A204.1 (cell line): Measurements from ENCODE around the gene OR51V1.
"Not testable (repeated sequence)": the region's sequence is repeated elsewhere in the genome, so short reads cannot be mapped to it uniquely, and the experiment has no call there.

Source experiments
- FAIRE-seq: peaks from 2 replicates; lab custom pipeline; 2012; peaks lifted over from hg19 to GRCh38; lab: Jason Lieb, UNC

OR51V1 gene

DNA sequence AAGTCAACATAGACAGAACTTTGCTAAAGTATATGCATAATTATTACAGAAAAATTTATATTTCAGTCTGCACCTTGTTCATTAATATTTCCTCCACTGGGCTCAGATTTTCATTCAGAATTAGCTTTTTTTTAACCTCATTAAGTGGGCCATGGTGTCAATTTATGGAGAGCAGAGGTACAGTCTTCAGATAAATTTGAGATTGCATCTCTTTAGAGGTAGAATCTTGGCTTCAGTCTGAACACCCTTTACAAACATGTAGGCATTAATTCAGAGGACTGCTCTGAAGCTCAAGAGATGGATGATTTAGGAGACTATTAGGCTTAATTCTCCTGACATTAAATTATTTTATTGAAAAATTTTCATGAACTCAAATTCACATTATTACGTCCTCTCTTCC, 29.8 kb upstream of the OR51V1 start:
- no peak for FAIRE-seq

DNA sequence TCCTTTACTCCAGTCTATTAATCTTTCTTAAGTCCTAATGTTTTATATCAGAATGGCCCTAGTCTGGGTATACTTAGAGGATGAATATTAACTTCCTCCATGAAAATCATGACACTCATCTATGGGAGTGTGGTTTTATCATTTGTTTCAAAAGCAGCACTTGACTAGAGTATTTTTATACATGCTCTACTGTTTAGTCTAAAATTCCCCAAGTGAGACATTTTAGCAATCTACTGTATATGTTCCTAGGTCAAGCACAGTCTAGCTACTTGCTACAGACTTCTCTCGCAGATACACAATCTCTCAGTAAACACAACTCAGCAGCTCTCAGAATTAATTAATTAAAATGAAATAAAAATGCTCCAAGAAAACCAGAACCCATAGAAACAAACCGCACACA, 29.3 kb upstream of the OR51V1 start:
- FAIRE-seq = no peak

DNA sequence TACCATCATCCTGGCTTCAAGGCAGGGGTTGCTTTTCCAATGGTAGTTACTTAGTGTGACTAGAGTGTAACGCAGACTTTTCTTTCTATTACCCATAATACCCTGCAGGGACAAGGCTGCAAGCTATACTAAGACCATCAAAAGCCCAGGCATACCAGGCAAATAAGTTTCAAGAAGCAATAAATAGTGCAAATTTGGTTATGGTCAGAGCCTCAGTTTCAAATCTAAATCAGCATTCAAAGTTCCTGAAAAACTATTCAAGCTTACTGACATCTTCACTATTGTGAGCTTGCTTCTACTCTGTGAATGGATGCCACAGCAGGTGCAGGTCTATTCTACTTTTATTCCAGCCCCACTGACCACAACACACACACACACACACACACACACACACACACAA, 28.9 kb upstream of the OR51V1 start:
- FAIRE-seq = no peak

DNA sequence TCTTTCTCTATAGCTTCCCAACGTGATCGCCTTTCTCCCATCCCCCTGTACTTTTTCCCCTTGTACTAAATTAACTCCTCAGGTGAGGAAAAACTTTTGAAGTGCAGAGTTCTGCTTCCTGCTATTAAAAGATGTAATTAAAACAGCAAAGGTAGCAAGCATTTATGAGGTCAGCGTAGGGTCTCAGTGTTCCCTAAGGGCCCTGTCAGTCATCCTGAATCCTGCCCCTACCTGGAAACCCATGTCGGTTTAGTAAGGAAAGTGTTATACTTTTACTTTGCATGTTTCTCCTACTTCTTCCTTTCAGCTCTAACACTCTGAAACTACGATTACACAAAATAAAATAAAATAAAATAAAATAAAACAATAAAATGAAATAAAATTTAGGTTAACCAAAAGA, 27.6 kb upstream of the OR51V1 start:
- FAIRE-seq = no peak

DNA sequence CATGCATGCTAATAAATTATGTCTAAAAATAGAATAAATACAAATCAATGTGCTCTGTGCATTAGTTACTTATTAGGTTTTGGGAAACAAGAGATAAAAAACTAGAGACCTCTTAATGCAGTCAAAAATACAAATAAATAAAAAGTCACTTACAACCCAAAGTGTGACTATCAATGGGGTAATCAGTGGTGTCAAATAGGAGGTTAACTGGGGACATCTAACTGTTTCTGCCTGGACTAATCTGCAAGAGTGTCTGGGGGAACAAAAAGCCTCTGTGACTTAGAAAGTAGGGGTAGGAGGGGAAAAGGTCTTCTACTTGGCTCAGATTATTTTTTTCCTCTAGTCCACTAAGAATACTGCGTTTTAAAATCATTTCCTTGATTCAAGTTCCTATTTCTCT, 27.2 kb upstream of the OR51V1 start:
- no peak for FAIRE-seq

DNA sequence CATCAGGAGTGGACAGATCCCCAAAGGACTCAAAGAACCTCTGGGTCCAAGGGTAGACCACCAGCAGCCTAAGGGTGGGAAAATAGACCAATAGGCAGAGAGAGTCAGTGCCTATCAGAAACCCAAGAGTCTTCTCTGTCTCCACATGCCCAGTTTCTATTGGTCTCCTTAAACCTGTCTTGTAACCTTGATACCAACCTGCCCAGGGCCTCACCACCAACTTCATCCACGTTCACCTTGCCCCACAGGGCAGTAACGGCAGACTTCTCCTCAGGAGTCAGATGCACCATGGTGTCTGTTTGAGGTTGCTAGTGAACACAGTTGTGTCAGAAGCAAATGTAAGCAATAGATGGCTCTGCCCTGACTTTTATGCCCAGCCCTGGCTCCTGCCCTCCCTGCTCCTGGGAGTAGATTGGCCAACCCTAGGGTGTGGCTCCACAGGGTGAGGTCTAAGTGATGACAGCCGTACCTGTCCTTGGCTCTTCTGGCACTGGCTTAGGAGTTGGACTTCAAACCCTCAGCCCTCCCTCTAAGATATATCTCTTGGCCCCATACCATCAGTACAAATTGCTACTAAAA, 26.3 kb upstream of the OR51V1 start, which contains the start of gene HBB:
HBB (minus strand) TSS at position 340 of the 579 bp plus-strand sequence; CDS start at position 290, 50 bp downstream.
- FAIRE-seq = no peak

DNA sequence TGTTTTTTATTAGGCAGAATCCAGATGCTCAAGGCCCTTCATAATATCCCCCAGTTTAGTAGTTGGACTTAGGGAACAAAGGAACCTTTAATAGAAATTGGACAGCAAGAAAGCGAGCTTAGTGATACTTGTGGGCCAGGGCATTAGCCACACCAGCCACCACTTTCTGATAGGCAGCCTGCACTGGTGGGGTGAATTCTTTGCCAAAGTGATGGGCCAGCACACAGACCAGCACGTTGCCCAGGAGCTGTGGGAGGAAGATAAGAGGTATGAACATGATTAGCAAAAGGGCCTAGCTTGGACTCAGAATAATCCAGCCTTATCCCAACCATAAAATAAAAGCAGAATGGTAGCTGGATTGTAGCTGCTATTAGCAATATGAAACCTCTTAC, 25.0 kb upstream of the OR51V1 start:
- FAIRE-seq = no peak

DNA sequence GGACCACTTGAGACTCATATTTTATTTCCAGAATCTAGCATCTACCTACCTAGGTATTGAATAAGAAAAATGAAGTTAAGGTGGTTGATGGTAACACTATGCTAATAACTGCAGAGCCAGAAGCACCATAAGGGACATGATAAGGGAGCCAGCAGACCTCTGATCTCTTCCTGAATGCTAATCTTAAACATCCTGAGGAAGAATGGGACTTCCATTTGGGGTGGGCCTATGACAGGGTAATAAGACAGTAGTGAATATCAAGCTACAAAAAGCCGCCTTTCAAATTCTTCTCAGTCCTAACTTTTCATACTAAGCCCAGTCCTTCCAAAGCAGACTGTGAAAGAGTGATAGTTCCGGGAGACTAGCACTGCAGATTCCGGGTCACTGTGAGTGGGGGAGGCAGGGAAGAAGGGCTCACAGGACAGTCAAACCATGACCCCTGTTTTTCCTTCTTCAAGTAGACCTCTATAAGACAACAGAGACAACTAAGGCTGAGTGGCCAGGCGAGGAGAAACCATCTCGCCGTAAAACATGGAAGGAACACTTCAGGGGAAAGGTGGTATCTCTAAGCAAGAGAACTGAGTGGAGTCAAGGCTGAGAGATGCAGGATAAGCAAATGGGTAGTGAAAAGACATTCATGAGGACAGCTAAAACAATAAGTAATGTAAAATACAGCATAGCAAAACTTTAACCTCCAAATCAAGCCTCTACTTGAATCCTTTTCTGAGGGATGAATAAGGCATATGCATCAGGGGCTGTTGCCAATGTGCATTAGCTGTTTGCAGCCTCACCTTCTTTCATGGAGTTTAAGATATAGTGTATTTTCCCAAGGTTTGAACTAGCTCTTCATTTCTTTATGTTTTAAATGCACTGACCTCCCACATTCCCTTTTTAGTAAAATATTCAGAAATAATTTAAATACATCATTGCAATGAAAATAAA, 24.3 kb upstream of the OR51V1 start:
- FAIRE-seq = no peak

DNA sequence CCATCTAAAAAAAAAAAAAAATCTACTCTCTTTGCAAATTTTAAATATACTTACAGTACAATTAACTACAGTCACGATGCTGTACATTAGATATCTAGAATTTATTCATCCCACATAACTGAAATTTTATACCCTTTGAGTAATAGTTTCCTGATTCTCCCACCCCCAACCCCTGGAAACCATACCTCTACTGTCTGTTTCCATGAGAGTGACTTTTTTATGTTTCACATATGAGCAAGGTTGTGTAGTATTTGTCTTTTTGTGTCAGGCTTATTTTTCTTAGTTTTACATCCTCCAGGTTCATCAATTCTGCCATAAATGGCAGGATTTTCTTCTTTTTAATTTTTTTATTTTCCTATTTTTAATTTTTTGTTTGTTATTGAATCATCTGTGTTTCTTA, 23.2 kb upstream of the OR51V1 start:
- no peak for FAIRE-seq

DNA sequence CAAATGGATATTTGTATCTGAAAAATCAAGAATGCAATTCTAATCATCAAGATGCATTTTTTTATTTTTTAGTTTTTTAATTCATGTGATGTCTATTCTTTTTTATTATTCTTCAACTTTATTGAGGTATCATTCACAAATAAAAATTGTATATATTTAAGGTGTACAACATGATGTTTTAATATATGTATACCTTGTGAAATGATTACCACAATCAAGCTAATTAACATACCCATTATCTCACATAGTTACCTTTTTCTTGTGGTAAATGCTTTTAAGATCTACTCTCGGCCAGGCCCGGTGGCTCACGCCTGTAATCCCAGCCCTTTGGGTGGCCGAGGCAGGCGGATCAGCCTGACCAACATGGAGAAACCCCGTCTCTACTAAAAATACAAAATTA, 22.7 kb upstream of the OR51V1 start:
- FAIRE-seq = no peak

GRCh38 chr11:5210376-5210885, 9.9 kb upstream of the OR51V1 start:
- FAIRE-seq = no peak

DNA sequence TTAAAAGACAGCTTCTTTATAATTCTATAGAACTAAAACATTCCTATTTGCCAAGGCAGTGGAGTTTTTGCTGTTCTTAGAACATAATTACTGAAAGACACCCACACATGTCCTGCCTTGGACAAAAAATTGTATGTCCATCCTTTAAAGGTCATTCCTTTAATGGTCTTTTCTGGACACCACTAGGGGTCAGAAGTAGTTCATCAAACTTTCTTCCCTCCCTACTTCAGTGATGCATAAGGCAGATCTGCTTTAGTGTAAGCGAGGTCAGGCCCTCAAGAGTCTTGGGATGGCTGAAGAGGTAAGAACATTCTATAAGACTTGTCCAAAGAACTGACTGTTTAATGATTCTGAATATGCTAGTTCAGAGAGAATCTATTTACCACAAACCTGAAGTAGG, 4.3 kb upstream of the OR51V1 start:
- FAIRE-seq = peak; percentile 44

DNA sequence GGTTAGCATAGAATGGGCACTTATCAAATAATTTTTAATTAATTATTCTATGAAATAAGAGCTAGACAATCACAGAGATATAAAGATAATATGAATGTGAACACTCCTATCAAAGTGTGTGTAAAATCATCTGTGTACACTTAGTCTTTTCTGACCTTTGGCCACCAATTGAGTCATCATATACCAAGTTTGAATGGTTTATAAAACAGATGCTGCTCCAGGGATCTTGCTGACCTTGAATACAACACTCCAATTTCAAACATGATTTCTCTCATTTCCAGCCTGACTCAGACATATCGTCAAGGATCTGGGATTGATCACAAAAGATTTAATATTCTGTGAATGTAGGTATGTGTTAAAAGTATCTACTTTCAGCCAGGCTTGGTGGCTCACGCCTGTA, 2.9 kb upstream of the OR51V1 start:
- no peak for FAIRE-seq

DNA sequence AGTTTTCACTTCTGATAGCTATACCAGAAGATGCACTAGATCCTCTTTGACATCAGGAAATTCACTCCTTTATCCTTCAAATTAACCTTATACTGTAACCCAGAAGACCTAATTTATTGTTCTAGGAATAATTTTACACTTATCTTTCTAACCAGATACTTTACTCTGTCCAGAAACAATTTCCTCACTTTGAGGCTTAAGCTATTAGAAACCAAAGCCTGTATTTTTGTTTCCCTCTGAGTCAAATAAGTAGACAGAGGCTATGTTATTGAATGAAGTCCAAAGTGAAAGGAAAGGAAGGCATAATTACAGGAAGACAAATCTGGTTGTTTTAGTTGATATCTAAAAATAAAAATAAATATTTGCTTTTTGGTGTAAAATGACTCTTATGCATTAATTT, 2.2 kb downstream of the OR51V1 start:
- FAIRE-seq = no peak

DNA sequence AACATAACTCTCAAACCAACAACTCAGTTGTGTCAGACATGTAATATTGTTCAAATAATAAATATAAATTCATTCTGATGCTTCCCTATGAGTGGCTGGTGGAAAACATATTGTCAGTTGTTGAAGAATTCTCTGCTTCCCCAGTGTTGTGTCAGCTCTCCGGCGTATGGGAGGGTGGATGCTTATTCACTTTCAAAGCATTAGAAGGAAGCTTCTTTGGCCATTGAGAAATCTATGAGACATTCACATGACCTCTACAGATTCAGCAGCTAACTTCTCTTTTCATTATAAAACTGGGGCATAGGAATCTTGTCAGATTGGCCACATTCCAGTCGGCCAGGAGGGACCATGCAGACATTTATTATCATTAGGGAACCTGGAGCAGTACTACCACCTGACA, 2.9 kb downstream of the OR51V1 start:
- no peak for FAIRE-seq

- no peak for FAIRE-seq
These were observed 3.8 kb downstream of the OR51V1 start for GRCh38 chr11:5196731-5197130.

DNA sequence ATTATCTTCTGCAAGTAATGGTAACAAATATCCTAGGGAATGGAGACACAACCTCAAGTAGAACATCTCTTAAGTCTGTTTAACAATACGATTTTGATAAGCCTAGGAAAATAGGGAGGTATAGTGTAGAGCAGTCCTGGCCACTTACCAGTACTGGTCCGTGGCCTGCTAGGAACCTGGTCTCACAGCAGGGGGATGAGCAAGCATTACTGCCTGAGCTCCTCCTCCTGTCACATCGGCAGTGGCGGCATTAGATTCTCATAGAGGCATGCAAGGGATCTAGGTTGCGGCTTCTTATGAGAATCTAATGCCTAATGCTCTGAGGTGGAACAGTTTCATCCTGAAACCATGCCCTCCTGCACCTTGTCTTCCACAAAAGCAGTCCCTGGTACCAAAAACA, 4.4 kb downstream of the OR51V1 start:
- no peak for FAIRE-seq

DNA sequence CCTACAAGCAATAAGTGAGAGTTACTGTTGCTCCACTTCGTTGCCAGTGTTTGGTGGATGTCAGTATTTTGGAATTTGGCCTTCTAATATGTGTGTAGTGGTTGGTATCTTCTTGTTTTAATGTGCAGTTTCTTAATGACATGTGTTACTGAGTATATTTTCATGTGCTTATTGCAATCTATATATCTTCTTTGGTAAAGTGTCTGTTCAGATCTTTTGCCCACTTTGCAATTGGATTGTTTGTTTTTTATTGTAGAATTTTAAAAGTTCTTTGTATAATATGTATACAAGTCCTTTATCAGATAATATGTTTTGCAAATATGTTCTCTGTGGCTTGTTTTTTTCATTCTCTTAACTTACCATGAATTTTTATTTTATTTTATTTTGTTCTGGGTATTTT, 7.7 kb downstream of the OR51V1 start:
- no peak for FAIRE-seq

DNA sequence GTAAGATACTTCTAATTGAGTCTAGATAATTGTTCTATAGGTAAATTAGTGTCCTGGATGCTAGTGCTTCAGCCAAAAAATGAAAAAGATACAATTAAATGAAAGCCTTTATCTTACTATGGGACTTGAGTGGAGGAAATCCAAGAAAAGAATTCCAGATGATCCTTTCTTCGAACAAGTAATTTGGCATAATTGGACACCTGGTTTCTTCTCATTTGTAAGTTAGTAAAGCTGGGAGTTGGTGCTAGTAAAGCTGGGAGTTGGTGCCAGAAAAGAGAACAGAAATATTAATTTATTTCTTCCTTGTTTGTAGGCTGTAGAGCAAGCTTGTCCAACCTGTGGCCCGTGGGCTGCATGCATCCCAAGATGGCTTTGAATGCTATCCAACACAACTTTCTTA, 12.3 kb downstream of the OR51V1 start:
- no peak for FAIRE-seq

GRCh38 chr11:5178046-5178837, 22.2 kb downstream of the OR51V1 start:
- no peak for FAIRE-seq

DNA sequence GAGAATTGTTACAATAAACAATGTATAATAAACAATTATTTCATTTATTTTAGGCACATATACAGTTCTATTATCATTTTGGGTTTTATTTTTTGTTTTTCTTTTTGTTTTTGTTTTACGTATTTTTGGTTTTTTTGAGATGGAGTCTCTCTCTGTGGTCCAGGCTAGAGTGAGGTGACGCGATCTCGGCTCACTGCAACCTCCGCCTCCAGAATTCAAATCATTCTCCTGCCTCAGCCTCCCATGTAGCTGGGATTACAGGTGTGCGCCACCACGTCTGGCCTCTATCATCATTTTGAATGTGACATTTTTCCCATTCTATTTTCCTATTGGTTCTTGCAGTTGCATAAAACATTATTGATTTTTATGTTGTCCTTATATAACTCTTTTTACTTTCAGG, 25.5 kb downstream of the OR51V1 start:
- no peak for FAIRE-seq

DNA sequence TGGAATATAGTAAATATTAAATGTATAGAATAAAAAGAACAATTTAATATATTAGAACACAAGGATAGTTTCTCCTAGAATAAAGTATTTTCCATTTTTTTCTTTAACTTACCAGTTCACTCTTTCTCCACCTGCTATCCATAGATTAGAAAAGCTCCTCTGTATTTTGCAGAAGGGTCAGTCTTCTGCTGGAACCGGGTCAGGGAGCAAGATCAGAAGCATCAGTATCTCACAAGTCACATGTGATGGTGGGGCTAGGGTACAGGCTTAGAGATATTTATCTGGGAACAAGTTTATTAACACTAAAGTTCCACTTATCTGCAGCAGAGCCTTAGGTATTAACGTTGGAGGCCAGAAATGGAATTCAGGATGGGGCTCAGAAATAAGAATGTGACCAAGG, 28.6 kb downstream of the OR51V1 start:
- no peak for FAIRE-seq

GRCh38 chr11:5165898-5166297, 34.6 kb downstream of the OR51V1 start:
- not testable (repeated sequence) for FAIRE-seq
